H9 (cell line): ENCODE results near the gene AP4M1. TPM values are rescaled to one million over a fixed set of nuclear protein-coding genes. Genes with fewer than 3 reads are reported as not detected.
A peak's percentile ranks its signal among the peaks of the same experiment; 100 is the strongest.

ENCODE experiments used
- DNase-seq: peaks from one replicate; pipeline ENCODE4 v3.0.0-alpha.2; 2017
- H2AFZ ChIP-seq: one replicate; pipeline ENCODE4 v1.6.1; 2013; ENCODE audit warnings: mild to moderate bottlenecking, low read length, control low read depth, moderate library complexity
- H2AK5ac ChIP-seq: 2 replicates; pipeline ENCODE4 v1.6.1; 2013; ENCODE audit warnings: low read length, control low read depth, mixed read lengths; ENCODE audit not compliant: insufficient read length
- H2BK120ac ChIP-seq: one replicate; pipeline ENCODE4 v1.6.1; 2013; ENCODE audit warnings: low read depth, mild to moderate bottlenecking, low read length, control low read depth, inconsistent platforms; ENCODE audit not compliant: poor library complexity, severe bottlenecking
- H2BK12ac ChIP-seq: 2 replicates; pipeline ENCODE4 v1.6.1; 2013; ENCODE audit warnings: low read length, control low read depth, mixed read lengths, low read depth; ENCODE audit not compliant: insufficient read length
- H2BK15ac ChIP-seq: 2 replicates; pipeline ENCODE4 v1.6.1; 2013; ENCODE audit warnings: low read depth, low read length, control low read depth
- H2BK20ac ChIP-seq: one replicate; pipeline ENCODE4 v1.6.1; 2013; ENCODE audit warnings: low read depth, mild to moderate bottlenecking, low read length, control low read depth, inconsistent platforms; ENCODE audit not compliant: poor library complexity, severe bottlenecking
- H2BK5ac ChIP-seq: 2 replicates; pipeline ENCODE4 v1.6.1; 2013; ENCODE audit warnings: low read length, control low read depth, mixed read lengths; ENCODE audit not compliant: insufficient read length
- H3K14ac ChIP-seq: 2 replicates; pipeline ENCODE4 v1.6.1; 2013; ENCODE audit warnings: low read length, control low read depth; ENCODE audit not compliant: insufficient read depth
- H3K18ac ChIP-seq: 2 replicates; pipeline ENCODE4 v1.6.1; 2013; ENCODE audit warnings: low read depth, mild to moderate bottlenecking, mixed read lengths, low read length, control low read depth; ENCODE audit not compliant: insufficient read length
- H3K23ac ChIP-seq: 2 replicates; pipeline ENCODE4 v1.6.1; 2013; ENCODE audit warnings: low read length, control low read depth, mixed read lengths, low read depth; ENCODE audit not compliant: insufficient read length
- H3K23me2 ChIP-seq: 2 replicates; pipeline ENCODE4 v1.6.1; 2013; ENCODE audit warnings: low read depth, mild to moderate bottlenecking, mixed read lengths, low read length, control low read depth; ENCODE audit not compliant: insufficient read length, poor library complexity, severe bottlenecking
- H3K27ac ChIP-seq: 2 replicates; pipeline ENCODE4 v1.5.1; 2013; ENCODE audit warnings: low read length, control low read depth, mixed read lengths, low read depth; ENCODE audit not compliant: insufficient read length
- H3K27me3 ChIP-seq: 2 replicates; pipeline ENCODE4 v1.6.1; 2013; ENCODE audit warnings: low read length, control low read depth, inconsistent platforms; ENCODE audit not compliant: insufficient read depth
- H3K4ac ChIP-seq: 2 replicates; pipeline ENCODE4 v1.6.1; 2013; ENCODE audit warnings: low read depth, mild to moderate bottlenecking, control low read depth, inconsistent platforms, low read length, moderate library complexity
- H3K4me1 ChIP-seq: 2 replicates; pipeline ENCODE4 v1.6.1; 2013; ENCODE audit warnings: low read length, control low read depth, inconsistent platforms; ENCODE audit not compliant: insufficient read depth
- H3K4me2 ChIP-seq: 2 replicates; pipeline ENCODE4 v1.6.1; 2013; ENCODE audit warnings: low read length, control low read depth, mixed read lengths; ENCODE audit not compliant: insufficient read length, insufficient read depth
- H3K56ac ChIP-seq: 2 replicates; pipeline ENCODE4 v1.6.1; 2013; ENCODE audit warnings: low read depth, mild to moderate bottlenecking, mixed read lengths, low read length, control low read depth; ENCODE audit not compliant: insufficient read length
- H3K79me1 ChIP-seq: 2 replicates; pipeline ENCODE4 v1.6.1; 2013; ENCODE audit warnings: low read depth, mild to moderate bottlenecking, moderate library complexity, low read length, control low read depth, inconsistent platforms; ENCODE audit not compliant: insufficient read depth, poor library complexity, severe bottlenecking
- H3K79me2 ChIP-seq: 2 replicates; pipeline ENCODE4 v1.6.1; 2013; ENCODE audit warnings: low read length, control low read depth, inconsistent platforms; ENCODE audit not compliant: insufficient read depth
- H3K9ac ChIP-seq: 2 replicates; pipeline ENCODE4 v1.6.1; 2013; ENCODE audit warnings: low read length, control low read depth, mixed read lengths; ENCODE audit not compliant: insufficient read length; ENCODE audit errors: extremely low read depth
- H3K9me3 ChIP-seq: one replicate; pipeline ENCODE4 v1.6.1; 2013; ENCODE audit warnings: low read depth, low read length, inconsistent platforms; ENCODE audit not compliant: control insufficient read depth
- H3T11ph ChIP-seq: one replicate; pipeline ENCODE4 v1.6.1; 2013; ENCODE audit warnings: mild to moderate bottlenecking, low read length, control low read depth, inconsistent platforms
- H4K20me1 ChIP-seq: one replicate; pipeline ENCODE4 v1.6.1; 2013; ENCODE audit not compliant: control insufficient read depth, insufficient read length, insufficient read depth
- H4K5ac ChIP-seq: 2 replicates; pipeline ENCODE4 v1.6.1; 2013; ENCODE audit warnings: low read depth, mild to moderate bottlenecking, mixed read lengths, low read length, control low read depth; ENCODE audit not compliant: insufficient read length
- H4K8ac ChIP-seq: replicated peaks from 2 replicates; pipeline ENCODE4 v1.6.1; 2013; ENCODE audit warnings: low read length, control low read depth, mixed read lengths, low read depth; ENCODE audit not compliant: insufficient read length
- H4K91ac ChIP-seq: 2 replicates; pipeline ENCODE4 v1.6.1; 2013; ENCODE audit warnings: low read depth, mild to moderate bottlenecking, moderate library complexity, mixed read lengths, low read length, control low read depth; ENCODE audit not compliant: insufficient read length
- H3K27ac Mint-ChIP-seq, 3 experiments: 2 replicates in 2 of 3; 3 replicates in 1 of 3; pipeline ENCODE4 v1.8.0; 2020 to 2021; ENCODE audit warnings: mixed read lengths in 3 of 3, mild to moderate bottlenecking in 1 of 3, moderate library complexity in 1 of 3
- H3K27me3 Mint-ChIP-seq: 2 replicates; pipeline ENCODE4 v1.8.0; 2021; ENCODE audit warnings: low read depth, mild to moderate bottlenecking, moderate library complexity, mixed read lengths
- H3K36me3 Mint-ChIP-seq, 3 experiments: 2 replicates in 2 of 3; 3 replicates in 1 of 3; pipeline ENCODE4 v1.8.0; 2020 to 2021; ENCODE audit warnings: low read depth in 3 of 3, mixed read lengths in 3 of 3; ENCODE audit not compliant: insufficient read depth in 1 of 3
- H3K4me1 Mint-ChIP-seq, 2 experiments: 2 replicates each; pipeline ENCODE4 v1.8.0; 2020; ENCODE audit warnings: mixed read lengths in 2 of 2
- H3K4me3 Mint-ChIP-seq, 2 experiments: 2 replicates in 1 of 2; 3 replicates in 1 of 2; pipeline ENCODE4 v1.8.0; 2020 to 2021; ENCODE audit warnings: mild to moderate bottlenecking in 2 of 2, mixed read lengths in 2 of 2, moderate library complexity in 1 of 2
- H3K9me3 Mint-ChIP-seq, 2 experiments: 2 replicates in 1 of 2; 3 replicates in 1 of 2; pipeline ENCODE4 v1.8.0; 2020; ENCODE audit warnings: mild to moderate bottlenecking in 2 of 2, mixed read lengths in 2 of 2, moderate library complexity in 1 of 2
- CTCF ChIP-seq: fragments of 200-600 bp; sonication (generic); conservative IDR thresholded peaks from 3 replicates; pipeline ENCODE4 v1.8.0; 2021; ENCODE audit warnings: antibody characterized with exemption, mild to moderate bottlenecking
- WGBS: extraction: QIAGEN DNeasy Blood & Tissue Kit; methylation state at CpG from one replicate; pipeline ENCODE4 v1.1.7; 2013; ENCODE audit warnings: missing lambda C conversion rate, low lambda C conversion rate, mixed read lengths; ENCODE audit not compliant: insufficient read length; ENCODE audit errors: extremely low coverage; 5-methylcytosine and 5-hydroxymethylcytosine counted together
- total RNA-seq: library from RNA; stranded (reverse); gene quantifications from 2 replicates; pipeline ENCODE4 v1.2.1, GENCODE V29; 2021

AP4M1 gene
- total RNA-seq, 1 experiment from 2014 or later = 18.8 TPM

- Histone ChIP-seq H2BK15ac (no peak overlapping the region), H3K4me1 (no peaks in the 10 kb centered on the region), H3K27me3 (no peaks in the 10 kb centered on the region), H3K27ac (no peak overlapping the region), H2AFZ (no peak overlapping the region), H4K5ac (no peak overlapping the region), H2AK5ac (no peak overlapping the region), H3K18ac (no peak overlapping the region), H3K9ac (no peak overlapping the region), H3K4me2 (no peak overlapping the region), H3K23me2 (peaks cover 4% of the 10 kb centered on the region), H3K9me3 (no peaks in the 10 kb centered on the region), H2BK120ac (no peak overlapping the region), H3K56ac (no peak overlapping the region), H3K79me2 (no peaks in the 10 kb centered on the region; the same call in 1 of the 2 replicates), H2BK5ac (no peak overlapping the region), H3K23ac (no peak overlapping the region), H3K79me1 (peaks cover 2% of the 10 kb centered on the region), H3T11ph (no peak overlapping the region), H2BK12ac (no peak overlapping the region), H4K8ac (no peak overlapping the region), H3K4ac (no peak overlapping the region), H4K91ac (no peak overlapping the region), H3K14ac (no peak overlapping the region), H2BK20ac (no peak overlapping the region), H4K20me1 (no peaks in the 10 kb centered on the region)
- no peaks in the 10 kb centered on the region; a peak in 1 of 5 replicates for H3K9me3 Mint-ChIP-seq
- no peak for TF ChIP-seq CTCF
- no peak for DNase-seq
- H3K36me3 Mint-ChIP-seq = peaks cover 80 to 89% (median 87%) of the 10 kb centered on the region in 3 experiments
- H3K4me1 Mint-ChIP-seq = peaks cover 9 to 17% of the 10 kb centered on the region in 2 experiments
- H3K27me3 Mint-ChIP-seq = peaks cover 5% of the 10 kb centered on the region
- peak overlapping the region; percentile 52 to 88 (median 86); a peak in 5 of 7 replicates for H3K27ac Mint-ChIP-seq
- H3K4me3 Mint-ChIP-seq = peak overlapping the region in 1 of 2 experiments; percentile 46; a peak in 3 of 5 replicates
- WGBS = no CpG with 5 or more reads among the region's 13 CpGs
These were observed 7.9 kb upstream of the AP4M1 start for GRCh38 chr7:100093498-100093897.
